Right hindlimb (tissue), 1 donor: ENCODE results near the gene CNTNAP3.
"Not testable (repeated sequence)": the region's sequence is repeated elsewhere in the genome, so short reads cannot be mapped to it uniquely, and the experiment has no call there.

ENCODE experiments used
- DNase-seq: peaks from one replicate; pipeline ENCODE4 v3.0.0-alpha.2; 2018

Gene CNTNAP3

DNA sequence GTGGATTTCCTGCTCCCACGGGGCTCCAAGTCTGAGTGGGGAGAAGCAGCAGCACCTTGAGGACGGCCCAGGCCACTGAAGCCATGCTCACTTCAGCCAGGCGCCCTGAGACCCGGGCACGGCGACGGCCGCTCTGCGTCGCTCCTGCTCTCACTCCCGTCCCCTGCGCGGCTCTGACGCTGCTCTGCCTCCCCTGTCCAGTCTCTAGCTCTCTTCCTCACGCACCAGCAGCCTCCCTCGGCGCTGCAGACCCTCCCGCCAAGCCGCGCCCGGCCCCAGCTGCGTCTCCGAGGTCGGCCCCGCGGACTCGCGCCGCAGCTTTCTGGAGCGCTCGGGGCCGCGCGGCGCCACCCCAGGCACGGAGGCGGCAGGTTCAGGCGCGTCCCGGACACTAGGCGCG lies at the start of gene CNTNAP3:
CNTNAP3 (minus strand) TSS at position 188 of the 400 bp plus-strand sequence; CDS start at position 85, 103 bp downstream.
- peak; percentile 19 for DNase-seq

- not testable (repeated sequence) for DNase-seq
These were observed 8.0 kb downstream of the CNTNAP3 start for GRCh38 chr9:39279995-39280394.

DNA sequence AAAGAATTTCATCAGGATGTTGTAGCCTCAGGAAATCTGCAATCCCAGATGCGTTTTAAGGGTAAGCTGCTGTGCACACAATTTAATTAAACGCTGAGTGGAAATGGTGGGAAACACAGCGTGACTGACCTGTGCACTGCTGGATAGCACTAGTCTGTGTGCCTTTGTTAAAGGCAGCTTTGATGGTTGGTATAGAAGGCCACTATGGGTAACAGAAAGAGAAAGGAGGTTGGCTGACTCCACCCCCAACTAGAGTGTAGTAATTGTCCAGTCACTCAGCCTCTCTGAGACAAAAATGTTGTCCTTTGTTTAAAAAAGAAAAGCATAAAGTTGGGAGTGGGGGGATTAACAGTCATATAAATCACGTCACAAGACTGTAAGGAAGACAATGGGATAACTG lies 45.5 kb downstream of the CNTNAP3 start:
- not testable (repeated sequence) for DNase-seq

DNA sequence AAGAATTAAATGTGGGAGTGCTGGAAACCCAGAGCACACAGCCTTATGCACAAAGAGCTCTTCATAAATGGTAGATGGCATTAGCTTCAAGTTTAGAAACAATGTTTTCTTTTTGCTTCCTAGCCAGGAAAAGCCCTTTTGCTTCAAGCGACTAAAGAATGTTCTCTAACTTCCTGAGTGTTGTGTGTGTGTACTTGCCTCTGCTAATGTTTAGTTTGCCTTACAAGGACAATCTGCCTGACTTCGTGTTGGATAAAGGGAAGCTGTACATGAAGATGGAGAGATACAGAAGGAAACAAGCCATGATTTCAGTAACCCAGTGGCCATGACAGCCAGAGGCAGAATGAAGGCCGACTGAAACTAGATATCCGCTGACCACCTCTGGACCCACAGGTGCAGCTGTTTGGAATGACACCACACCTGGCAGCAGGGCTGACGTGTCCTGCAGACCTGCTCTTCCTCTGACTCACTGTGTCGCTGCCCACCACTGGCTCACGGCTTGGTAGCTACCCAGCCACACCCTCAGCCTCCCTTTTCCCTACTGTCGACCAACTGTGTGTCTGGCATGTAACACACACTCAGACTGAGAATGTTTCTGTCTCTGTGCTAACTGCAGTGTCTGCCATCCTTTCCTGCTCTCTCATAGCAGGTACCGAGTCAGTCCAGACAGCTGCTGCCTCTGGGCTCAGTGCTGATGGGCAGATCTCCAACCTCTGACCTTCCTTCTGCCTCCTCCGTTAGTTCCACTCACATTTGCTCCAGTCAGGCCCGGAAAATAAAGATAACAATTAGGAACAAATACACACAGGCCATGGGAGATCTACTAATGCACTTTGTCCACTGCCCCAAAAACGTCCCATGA lies 55.6 kb downstream of the CNTNAP3 start:
- not testable (repeated sequence) for DNase-seq

- not testable (repeated sequence) for DNase-seq
These were observed 72.0 kb downstream of the CNTNAP3 start for GRCh38 chr9:39215976-39216375.

DNA sequence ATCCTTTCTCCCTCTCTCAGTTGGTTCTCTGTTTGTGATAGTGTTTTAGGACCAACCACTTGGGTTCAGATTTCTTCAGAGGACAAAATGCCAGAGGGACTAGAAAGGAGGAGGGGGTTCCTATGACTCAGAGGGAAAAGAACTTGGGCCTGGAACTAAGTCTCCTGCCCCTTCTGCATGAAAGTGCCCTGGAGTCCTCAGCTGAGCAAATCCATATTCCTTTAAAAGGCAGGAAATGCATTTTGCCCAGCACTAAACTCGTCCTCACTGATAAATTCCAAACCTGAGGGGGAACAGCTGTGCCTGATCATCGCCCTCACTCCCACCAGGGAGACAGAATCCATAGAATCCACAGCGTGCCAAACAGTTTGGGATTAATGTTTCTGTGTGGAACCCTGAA lies 78.2 kb downstream of the CNTNAP3 start:
- DNase-seq, result not testable (repeated sequence)

GRCh38 chr9:39206643-39207042 lies 81.3 kb downstream of the CNTNAP3 start:
- not testable (repeated sequence) for DNase-seq

GRCh38 chr9:39205842-39206241 lies 82.1 kb downstream of the CNTNAP3 start:
- DNase-seq, result not testable (repeated sequence)

- DNase-seq, result not testable (repeated sequence)
These were observed 87.6 kb downstream of the CNTNAP3 start for GRCh38 chr9:39200412-39200811.

GRCh38 chr9:39198000-39198709 lies 89.8 kb downstream of the CNTNAP3 start:
- not testable (repeated sequence) for DNase-seq

GRCh38 chr9:39171370-39171769 lies 116.6 kb downstream of the CNTNAP3 start:
- DNase-seq, result not testable (repeated sequence)

DNA sequence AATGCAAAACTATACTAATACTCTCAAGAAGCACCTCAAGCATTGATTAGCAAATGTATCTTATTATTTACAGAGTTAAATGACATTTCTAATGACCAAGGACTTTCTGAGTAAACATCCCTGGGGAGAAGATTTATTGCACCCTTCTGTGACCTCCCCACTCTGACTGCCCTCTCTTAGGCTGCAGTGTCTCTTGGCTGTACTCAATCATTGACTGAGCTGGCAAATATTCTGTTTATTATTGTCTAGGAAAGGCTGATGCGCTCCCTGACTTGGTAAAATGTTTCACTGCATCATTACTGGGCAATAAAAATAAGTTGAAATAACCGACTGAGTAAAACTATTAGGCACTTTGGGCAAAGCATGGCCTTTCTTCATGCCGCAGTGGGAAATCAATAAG lies 130.3 kb downstream of the CNTNAP3 start:
- not testable (repeated sequence) for DNase-seq

- not testable (repeated sequence) for DNase-seq
These were observed 155.0 kb downstream of the CNTNAP3 start for GRCh38 chr9:39132826-39133552.

DNA sequence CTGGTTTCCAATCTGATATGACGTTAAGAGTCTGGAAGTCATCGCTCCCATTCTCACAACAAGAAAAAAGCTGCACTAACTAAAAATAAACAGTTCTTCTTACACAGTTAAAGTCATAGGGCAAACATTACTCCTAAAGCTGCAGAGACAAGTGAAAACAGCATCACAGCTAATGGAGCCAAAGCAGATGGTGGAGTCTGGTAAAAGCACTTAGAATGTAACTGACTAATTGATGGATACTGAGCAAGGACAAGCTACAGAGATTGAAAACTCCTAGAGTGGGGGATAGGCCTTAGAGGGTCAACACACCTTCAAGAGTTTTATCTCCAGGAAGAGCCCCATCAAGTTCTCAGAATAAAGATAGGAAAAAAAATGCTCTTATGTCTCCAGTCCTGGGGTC lies 166.6 kb downstream of the CNTNAP3 start:
- not testable (repeated sequence) for DNase-seq

DNA sequence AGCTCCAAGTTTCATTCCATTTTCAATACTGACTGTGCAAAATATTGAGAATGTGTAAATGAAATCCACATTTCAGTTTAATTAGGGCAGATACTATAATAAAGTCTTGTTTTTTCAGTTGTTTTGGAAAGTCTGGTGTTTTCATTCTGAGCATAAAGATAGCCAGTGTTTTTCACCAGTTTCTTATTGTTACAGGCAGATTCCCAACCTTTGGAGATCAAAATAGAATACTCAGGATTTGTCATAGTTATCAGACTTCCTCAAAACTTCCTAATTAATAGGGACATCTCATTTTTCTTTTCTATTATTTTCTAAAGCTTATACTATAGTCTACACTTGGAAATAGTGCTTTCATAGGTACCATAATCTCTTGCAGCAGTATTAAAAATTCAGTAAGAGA lies 176.2 kb downstream of the CNTNAP3 start:
- not testable (repeated sequence) for DNase-seq

DNA sequence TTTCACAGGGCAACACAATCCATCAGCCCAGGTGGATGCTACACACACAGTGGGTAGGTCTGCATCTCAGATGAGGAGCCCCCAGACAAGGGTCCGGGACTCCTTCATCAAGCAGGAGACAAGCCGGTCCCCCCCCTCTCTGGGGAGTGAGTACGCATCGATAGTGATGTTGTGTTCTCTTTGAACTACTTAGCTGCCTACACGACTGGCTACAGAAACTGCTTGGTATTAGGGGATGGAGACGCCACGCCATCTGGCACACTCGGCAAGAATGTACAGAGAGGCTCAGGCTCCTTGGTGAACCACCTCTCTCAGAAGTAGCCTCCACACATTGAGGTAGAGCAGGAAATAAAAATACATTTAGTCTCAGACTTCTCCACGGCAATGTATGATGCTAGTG lies 179.8 kb downstream of the CNTNAP3 start:
- DNase-seq, result no peak

- not testable (repeated sequence) for DNase-seq
These were observed 190.8 kb downstream of the CNTNAP3 start for GRCh38 chr9:39097208-39097607.

GRCh38 chr9:39085311-39085710 lies 202.7 kb downstream of the CNTNAP3 start:
- not testable (repeated sequence) for DNase-seq

- not testable (repeated sequence) for DNase-seq
These were observed 205.4 kb downstream of the CNTNAP3 start for GRCh38 chr9:39082574-39082973.

DNA sequence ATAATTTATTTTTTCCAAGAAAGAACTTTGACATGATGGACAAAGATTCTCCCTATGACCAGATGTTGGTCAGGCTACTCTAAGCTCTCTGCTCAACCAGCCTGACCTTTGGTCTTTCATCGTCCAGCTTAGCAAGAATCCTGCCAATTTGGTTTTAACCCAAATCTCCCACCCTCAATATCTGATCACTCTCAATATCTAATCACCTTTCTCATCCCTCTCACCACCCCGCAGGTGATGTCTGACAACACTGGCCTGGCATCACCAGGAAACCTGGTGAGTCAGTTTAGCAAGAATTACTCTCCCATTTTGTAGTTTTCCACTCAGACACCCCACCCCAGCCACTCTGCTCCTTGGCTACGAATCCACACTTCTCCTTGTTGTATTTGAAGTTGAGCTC lies 207.9 kb downstream of the CNTNAP3 start:
- not testable (repeated sequence) for DNase-seq

DNA sequence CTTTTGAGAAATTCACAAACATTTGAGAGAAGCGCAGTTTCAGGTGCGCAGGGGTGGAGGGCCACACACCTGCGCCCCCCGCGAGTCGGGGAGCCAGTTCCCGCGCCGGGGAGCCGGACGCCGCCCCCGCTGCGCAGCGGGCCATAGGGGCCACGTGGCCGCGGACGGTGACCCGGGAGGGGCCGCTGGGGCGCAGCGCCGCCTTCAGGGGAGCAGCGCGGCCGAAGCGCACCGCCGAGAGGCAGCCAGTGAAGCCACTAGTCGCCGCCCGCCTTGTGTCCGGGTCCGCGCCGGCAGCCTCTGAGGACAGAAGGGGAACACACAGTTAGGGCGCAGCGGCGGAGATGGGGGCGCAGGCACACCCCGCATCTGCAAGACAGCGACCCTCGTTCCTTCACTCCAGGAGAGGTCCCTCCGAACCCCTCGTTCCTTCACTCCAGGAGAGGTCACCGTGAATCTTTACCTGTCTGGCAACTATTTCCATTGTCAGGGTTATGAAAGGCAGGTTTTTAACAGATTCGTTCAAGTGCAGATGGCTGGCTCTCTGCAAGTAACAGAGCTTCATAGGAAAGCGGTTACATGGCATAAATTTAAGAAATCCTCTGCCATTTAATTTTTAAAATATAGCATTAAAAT lies 209.2 kb downstream of the CNTNAP3 start:
- DNase-seq, result not testable (repeated sequence)

- not testable (repeated sequence) for DNase-seq
These were observed 214.4 kb downstream of the CNTNAP3 start for GRCh38 chr9:39073537-39073936.
